ENCODE results near the gene KIAA0753.

KIAA0753 gene

GRCh38 chr17:6677158-6677831 is 36.8 kb upstream of the KIAA0753 start:
- H3K4me1 ChIP-seq (ENCODE audit: control insufficient read depth, low read length) = no peaks in the 10 kb centered on the region
- no peaks in the 10 kb centered on the region for H4K20me1 ChIP-seq (ENCODE audit: control insufficient read depth, insufficient read depth, low read depth, low read length)
- H3K27me3 ChIP-seq (ENCODE audit: control insufficient read depth, low read length) = peaks cover 20% of the 10 kb centered on the region
- no peak overlapping the region for H3K4me3 ChIP-seq (ENCODE audit: low read length)
- no peak overlapping the region for H3K4me2 ChIP-seq (ENCODE audit: low read length)
- H3K9me2 ChIP-seq (replicated peaks; ENCODE audit: control insufficient read depth, low read length) = no peaks in the 10 kb centered on the region
- H3K27ac ChIP-seq (ENCODE audit: low read depth, low read length) = no peak overlapping the region
- H3K36me3 ChIP-seq (ENCODE audit: control insufficient read depth, low read length) = no peaks in the 10 kb centered on the region
- no peaks in the 10 kb centered on the region for H3K9me3 ChIP-seq (ENCODE audit: control insufficient read depth, insufficient read depth, low read length)
- no peak for TF ChIP-seq CTCF (IDR thresholded peaks at IDR 0.05; ENCODE audit: low read depth, low read length, poor library complexity, severe bottlenecking)
- TF ChIP-seq EZH2phosphoT487 (IDR thresholded peaks at IDR 0.05; ENCODE audit: borderline replicate concordance, low read length) = no peak
- no peaks in the 10 kb centered on the region for H3F3A ChIP-seq (ENCODE audit: control insufficient read depth, insufficient read depth)
- H3K79me2 ChIP-seq (ENCODE audit: control insufficient read depth, low read length) = no peaks in the 10 kb centered on the region

- TF ChIP-seq CTCF (IDR thresholded peaks at IDR 0.05; ENCODE audit: low read depth, low read length, poor library complexity, severe bottlenecking) (no peak), EZH2phosphoT487 (IDR thresholded peaks at IDR 0.05; ENCODE audit: borderline replicate concordance, low read length) (no peak)
- H3K9me2 ChIP-seq (replicated peaks; ENCODE audit: control insufficient read depth, low read length) = no peaks in the 10 kb centered on the region
- H3F3A ChIP-seq (ENCODE audit: control insufficient read depth, insufficient read depth) = no peaks in the 10 kb centered on the region
- peaks cover 17% of the 10 kb centered on the region for H3K27me3 ChIP-seq (ENCODE audit: control insufficient read depth, low read length)
- H3K4me2 ChIP-seq (ENCODE audit: low read length) = no peak overlapping the region
- H4K20me1 ChIP-seq (ENCODE audit: control insufficient read depth, insufficient read depth, low read depth, low read length) = no peaks in the 10 kb centered on the region
- no peaks in the 10 kb centered on the region for H3K36me3 ChIP-seq (ENCODE audit: control insufficient read depth, low read length)
- H3K4me3 ChIP-seq (ENCODE audit: low read length) = no peak overlapping the region
- no peaks in the 10 kb centered on the region for H3K4me1 ChIP-seq (ENCODE audit: control insufficient read depth, low read length)
- no peaks in the 10 kb centered on the region for H3K9me3 ChIP-seq (ENCODE audit: control insufficient read depth, insufficient read depth, low read length)
- no peak overlapping the region for H3K27ac ChIP-seq (ENCODE audit: low read depth, low read length)
- no peaks in the 10 kb centered on the region for H3K79me2 ChIP-seq (ENCODE audit: control insufficient read depth, low read length)
Measured at GRCh38 chr17:6676802-6677157, 36.3 kb upstream of the KIAA0753 start.

GRCh38 chr17:6675201-6675825 is 34.8 kb upstream of the KIAA0753 start:
- Histone ChIP-seq H3F3A (ENCODE audit: control insufficient read depth, insufficient read depth) (no peaks in the 10 kb centered on the region), H3K4me1 (ENCODE audit: control insufficient read depth, low read length) (no peaks in the 10 kb centered on the region), H3K27ac (ENCODE audit: low read depth, low read length) (no peak overlapping the region), H3K9me2 (replicated peaks; ENCODE audit: control insufficient read depth, low read length) (no peaks in the 10 kb centered on the region), H3K79me2 (ENCODE audit: control insufficient read depth, low read length) (no peaks in the 10 kb centered on the region), H3K27me3 (ENCODE audit: control insufficient read depth, low read length) (peaks cover 17% of the 10 kb centered on the region), H3K4me3 (ENCODE audit: low read length) (no peak overlapping the region), H3K9me3 (ENCODE audit: control insufficient read depth, insufficient read depth, low read length) (no peaks in the 10 kb centered on the region), H4K20me1 (ENCODE audit: control insufficient read depth, insufficient read depth, low read depth, low read length) (0 out of 2 replicates have a peak, but pooled peaks cover 3% of the 10 kb centered on the region), H3K4me2 (ENCODE audit: low read length) (no peak overlapping the region), H3K36me3 (ENCODE audit: control insufficient read depth, low read length) (no peaks in the 10 kb centered on the region)
- TF ChIP-seq EZH2phosphoT487 (IDR thresholded peaks at IDR 0.05; ENCODE audit: borderline replicate concordance, low read length) (no peak), CTCF (IDR thresholded peaks at IDR 0.05; ENCODE audit: low read depth, low read length, poor library complexity, severe bottlenecking) (no peak)
